Ammon's horn (tissue), 1 donor: Measurements from ENCODE around the gene ANK3.

Experiments
- DNase-seq: peaks from one replicate; pipeline ENCODE4 v3.0.0-alpha.2; 2016; ENCODE audit warnings: low spot score

Gene ANK3

GRCh38 chr10:60377042-60377352 lies 12.7 kb downstream of the ANK3 start:
- no peak for DNase-seq

- no peak for DNase-seq
These were observed 13.2 kb downstream of the ANK3 start for GRCh38 chr10:60376221-60377041.

- DNase-seq, result no peak
These were observed 14.2 kb downstream of the ANK3 start for GRCh38 chr10:60375293-60376004.

GRCh38 chr10:60374836-60375235 lies 14.8 kb downstream of the ANK3 start:
- DNase-seq, result no peak

GRCh38 chr10:60372436-60372835 lies 17.2 kb downstream of the ANK3 start:
- DNase-seq, result peak; percentile 57

GRCh38 chr10:60369547-60369930 lies 20.1 kb downstream of the ANK3 start:
- DNase-seq, result no peak

- no peak for DNase-seq
These were observed 20.7 kb downstream of the ANK3 start for GRCh38 chr10:60368875-60369546.

GRCh38 chr10:60367901-60368300 lies 21.8 kb downstream of the ANK3 start:
- no peak for DNase-seq

- no peak for DNase-seq
These were observed 22.2 kb downstream of the ANK3 start for GRCh38 chr10:60367431-60367830.

GRCh38 chr10:60367024-60367423 lies 22.7 kb downstream of the ANK3 start:
- peak; percentile 75 for DNase-seq

GRCh38 chr10:60363187-60363586 lies 26.5 kb downstream of the ANK3 start:
- no peak for DNase-seq

GRCh38 chr10:60362461-60362860 lies 27.2 kb downstream of the ANK3 start:
- DNase-seq, result no peak

GRCh38 chr10:60359066-60359465 lies 30.6 kb downstream of the ANK3 start:
- DNase-seq, result no peak

GRCh38 chr10:60358282-60358681 lies 31.4 kb downstream of the ANK3 start:
- no peak for DNase-seq

GRCh38 chr10:60353519-60354258 lies 36.0 kb downstream of the ANK3 start:
- peak; percentile 90 for DNase-seq

GRCh38 chr10:60352105-60352504 lies 37.6 kb downstream of the ANK3 start:
- DNase-seq, result peak; percentile 53

- peak; percentile 68 for DNase-seq
These were observed 38.4 kb downstream of the ANK3 start for GRCh38 chr10:60351191-60351853.

- no peak for DNase-seq
These were observed 39.3 kb downstream of the ANK3 start for GRCh38 chr10:60350400-60350799.

GRCh38 chr10:60349426-60349825 lies 40.2 kb downstream of the ANK3 start:
- DNase-seq, result no peak

- DNase-seq, result no peak
These were observed 40.7 kb downstream of the ANK3 start for GRCh38 chr10:60348982-60349381.

GRCh38 chr10:60347270-60347669 lies 42.4 kb downstream of the ANK3 start:
- DNase-seq, result no peak

GRCh38 chr10:60346661-60347060 lies 43.0 kb downstream of the ANK3 start:
- DNase-seq, result no peak
